Measurements from ENCODE around the gene ZFYVE1. TPM values are rescaled to one million over a fixed set of nuclear protein-coding genes. Genes with fewer than 3 reads are reported as not detected.

The ZFYVE1 gene
- total and polyA plus RNA-seq, 2 experiments from 2014 or later: 3.2 to 12.5 TPM

DNA sequence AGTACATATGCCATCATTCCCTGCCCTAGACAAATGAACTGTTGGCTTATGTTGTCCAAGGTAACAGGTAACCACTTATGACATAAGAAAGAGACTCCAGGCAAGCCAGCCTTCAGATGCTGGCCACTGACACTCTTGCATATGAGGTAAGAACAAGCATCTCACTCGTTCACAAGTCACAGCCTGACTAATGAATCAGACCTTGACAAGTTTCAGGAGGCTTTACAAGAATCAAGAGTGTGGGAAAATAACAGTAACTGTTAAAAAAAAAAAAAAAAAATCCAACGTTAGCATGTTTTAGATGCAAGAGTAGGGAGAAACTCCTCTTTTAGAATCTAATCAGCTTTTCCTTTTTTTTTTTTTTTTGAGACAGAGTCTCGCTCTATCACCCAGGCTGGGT is 40.7 kb downstream of the ZFYVE1 start:
- H4K20me1 ChIP-seq (replicated peaks; ENCODE audit: insufficient read depth): no peaks in the 10 kb centered on the region
- H3K4me1 ChIP-seq (ENCODE audit: insufficient read depth): peaks cover 7% of the 10 kb centered on the region; the same call in 1 of the 2 replicates
- TF ChIP-seq ZNF331 (CRISPR knock-in tag; IDR thresholded peaks at IDR 0.05; ENCODE audit: low read depth): no peak
- no peak for TF ChIP-seq POLR2AphosphoS5 (IDR thresholded peaks at IDR 0.05; ENCODE audit: low read depth)
- TF ChIP-seq NANOG (IDR thresholded peaks at IDR 0.05; ENCODE audit: borderline replicate concordance): no peak
- TF ChIP-seq, protein P1, sequence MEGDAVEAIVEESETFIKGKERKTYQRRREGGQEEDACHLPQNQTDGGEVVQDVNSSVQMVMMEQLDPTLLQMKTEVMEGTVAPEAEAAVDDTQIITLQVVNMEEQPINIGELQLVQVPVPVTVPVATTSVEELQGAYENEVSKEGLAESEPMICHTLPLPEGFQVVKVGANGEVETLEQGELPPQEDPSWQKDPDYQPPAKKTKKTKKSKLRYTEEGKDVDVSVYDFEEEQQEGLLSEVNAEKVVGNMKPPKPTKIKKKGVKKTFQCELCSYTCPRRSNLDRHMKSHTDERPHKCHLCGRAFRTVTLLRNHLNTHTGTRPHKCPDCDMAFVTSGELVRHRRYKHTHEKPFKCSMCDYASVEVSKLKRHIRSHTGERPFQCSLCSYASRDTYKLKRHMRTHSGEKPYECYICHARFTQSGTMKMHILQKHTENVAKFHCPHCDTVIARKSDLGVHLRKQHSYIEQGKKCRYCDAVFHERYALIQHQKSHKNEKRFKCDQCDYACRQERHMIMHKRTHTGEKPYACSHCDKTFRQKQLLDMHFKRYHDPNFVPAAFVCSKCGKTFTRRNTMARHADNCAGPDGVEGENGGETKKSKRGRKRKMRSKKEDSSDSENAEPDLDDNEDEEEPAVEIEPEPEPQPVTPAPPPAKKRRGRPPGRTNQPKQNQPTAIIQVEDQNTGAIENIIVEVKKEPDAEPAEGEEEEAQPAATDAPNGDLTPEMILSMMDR (conservative IDR thresholded peaks at IDR 0.05; ENCODE audit: low read depth in 2 of 2): no peak
- no peak for TF ChIP-seq STAT1 (IDR thresholded peaks at IDR 0.05; ENCODE audit: unreplicated experiment)
- no peak for TF ChIP-seq JUNB (IDR thresholded peaks at IDR 0.05; ENCODE audit: unreplicated experiment)
- TF ChIP-seq, protein P2, sequence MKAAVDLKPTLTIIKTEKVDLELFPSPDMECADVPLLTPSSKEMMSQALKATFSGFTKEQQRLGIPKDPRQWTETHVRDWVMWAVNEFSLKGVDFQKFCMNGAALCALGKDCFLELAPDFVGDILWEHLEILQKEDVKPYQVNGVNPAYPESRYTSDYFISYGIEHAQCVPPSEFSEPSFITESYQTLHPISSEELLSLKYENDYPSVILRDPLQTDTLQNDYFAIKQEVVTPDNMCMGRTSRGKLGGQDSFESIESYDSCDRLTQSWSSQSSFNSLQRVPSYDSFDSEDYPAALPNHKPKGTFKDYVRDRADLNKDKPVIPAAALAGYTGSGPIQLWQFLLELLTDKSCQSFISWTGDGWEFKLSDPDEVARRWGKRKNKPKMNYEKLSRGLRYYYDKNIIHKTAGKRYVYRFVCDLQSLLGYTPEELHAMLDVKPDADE (IDR thresholded peaks at IDR 0.05): no peak
- TF ChIP-seq, protein P3, sequence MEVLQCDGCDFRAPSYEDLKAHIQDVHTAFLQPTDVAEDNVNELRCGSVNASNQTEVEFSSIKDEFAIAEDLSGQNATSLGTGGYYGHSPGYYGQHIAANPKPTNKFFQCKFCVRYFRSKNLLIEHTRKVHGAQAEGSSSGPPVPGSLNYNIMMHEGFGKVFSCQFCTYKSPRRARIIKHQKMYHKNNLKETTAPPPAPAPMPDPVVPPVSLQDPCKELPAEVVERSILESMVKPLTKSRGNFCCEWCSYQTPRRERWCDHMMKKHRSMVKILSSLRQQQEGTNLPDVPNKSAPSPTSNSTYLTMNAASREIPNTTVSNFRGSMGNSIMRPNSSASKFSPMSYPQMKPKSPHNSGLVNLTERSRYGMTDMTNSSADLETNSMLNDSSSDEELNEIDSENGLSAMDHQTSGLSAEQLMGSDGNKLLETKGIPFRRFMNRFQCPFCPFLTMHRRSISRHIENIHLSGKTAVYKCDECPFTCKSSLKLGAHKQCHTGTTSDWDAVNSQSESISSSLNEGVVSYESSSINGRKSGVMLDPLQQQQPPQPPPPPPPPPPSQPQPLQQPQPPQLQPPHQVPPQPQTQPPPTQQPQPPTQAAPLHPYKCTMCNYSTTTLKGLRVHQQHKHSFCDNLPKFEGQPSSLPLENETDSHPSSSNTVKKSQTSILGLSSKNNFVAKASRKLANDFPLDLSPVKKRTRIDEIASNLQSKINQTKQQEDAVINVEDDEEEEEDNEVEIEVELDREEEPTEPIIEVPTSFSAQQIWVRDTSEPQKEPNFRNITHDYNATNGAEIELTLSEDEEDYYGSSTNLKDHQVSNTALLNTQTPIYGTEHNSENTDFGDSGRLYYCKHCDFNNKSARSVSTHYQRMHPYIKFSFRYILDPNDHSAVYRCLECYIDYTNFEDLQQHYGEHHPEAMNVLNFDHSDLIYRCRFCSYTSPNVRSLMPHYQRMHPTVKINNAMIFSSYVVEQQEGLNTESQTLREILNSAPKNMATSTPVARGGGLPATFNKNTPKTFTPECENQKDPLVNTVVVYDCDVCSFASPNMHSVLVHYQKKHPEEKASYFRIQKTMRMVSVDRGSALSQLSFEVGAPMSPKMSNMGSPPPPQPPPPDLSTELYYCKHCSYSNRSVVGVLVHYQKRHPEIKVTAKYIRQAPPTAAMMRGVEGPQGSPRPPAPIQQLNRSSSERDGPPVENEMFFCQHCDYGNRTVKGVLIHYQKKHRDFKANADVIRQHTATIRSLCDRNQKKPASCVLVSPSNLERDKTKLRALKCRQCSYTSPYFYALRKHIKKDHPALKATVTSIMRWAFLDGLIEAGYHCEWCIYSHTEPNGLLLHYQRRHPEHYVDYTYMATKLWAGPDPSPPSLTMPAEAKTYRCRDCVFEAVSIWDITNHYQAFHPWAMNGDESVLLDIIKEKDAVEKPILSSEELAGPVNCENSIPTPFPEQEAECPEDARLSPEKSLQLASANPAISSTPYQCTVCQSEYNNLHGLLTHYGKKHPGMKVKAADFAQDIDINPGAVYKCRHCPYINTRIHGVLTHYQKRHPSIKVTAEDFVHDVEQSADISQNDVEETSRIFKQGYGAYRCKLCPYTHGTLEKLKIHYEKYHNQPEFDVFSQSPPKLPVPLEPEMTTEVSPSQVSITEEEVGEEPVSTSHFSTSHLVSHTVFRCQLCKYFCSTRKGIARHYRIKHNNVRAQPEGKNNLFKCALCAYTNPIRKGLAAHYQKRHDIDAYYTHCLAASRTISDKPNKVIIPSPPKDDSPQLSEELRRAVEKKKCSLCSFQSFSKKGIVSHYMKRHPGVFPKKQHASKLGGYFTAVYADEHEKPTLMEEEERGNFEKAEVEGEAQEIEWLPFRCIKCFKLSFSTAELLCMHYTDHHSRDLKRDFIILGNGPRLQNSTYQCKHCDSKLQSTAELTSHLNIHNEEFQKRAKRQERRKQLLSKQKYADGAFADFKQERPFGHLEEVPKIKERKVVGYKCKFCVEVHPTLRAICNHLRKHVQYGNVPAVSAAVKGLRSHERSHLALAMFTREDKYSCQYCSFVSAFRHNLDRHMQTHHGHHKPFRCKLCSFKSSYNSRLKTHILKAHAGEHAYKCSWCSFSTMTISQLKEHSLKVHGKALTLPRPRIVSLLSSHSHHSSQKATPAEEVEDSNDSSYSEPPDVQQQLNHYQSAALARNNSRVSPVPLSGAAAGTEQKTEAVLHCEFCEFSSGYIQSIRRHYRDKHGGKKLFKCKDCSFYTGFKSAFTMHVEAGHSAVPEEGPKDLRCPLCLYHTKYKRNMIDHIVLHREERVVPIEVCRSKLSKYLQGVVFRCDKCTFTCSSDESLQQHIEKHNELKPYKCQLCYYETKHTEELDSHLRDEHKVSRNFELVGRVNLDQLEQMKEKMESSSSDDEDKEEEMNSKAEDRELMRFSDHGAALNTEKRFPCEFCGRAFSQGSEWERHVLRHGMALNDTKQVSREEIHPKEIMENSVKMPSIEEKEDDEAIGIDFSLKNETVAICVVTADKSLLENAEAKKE (CRISPR knock-in tag; IDR thresholded peaks at IDR 0.05): no peak
- TF ChIP-seq CREB1 (CRISPR knock-in tag; IDR thresholded peaks at IDR 0.05; ENCODE audit: low read depth): no peak
- H3F3A ChIP-seq (replicated peaks; ENCODE audit: low read depth): no peaks in the 10 kb centered on the region
- no peak overlapping the region for H3K27ac ChIP-seq (ENCODE audit: low read depth)
- no peaks in the 10 kb centered on the region for H3K27me3 ChIP-seq (ENCODE audit: insufficient read depth)
- H3K4me2 ChIP-seq: no peak overlapping the region
- peaks cover 9% of the 10 kb centered on the region for H3K4me1 Mint-ChIP-seq
- H3K36me3 Mint-ChIP-seq (ENCODE audit: low read depth): peaks cover 18% of the 10 kb centered on the region
- 0 out of 2 replicates have a peak, but pooled peaks cover 4% of the 10 kb centered on the region for H3K36me3 ChIP-seq (ENCODE audit: insufficient read depth)
- H3K79me2 ChIP-seq (replicated peaks; ENCODE audit: insufficient read depth): no peaks in the 10 kb centered on the region
- ATAC-seq: no peak
- no peak for DNase-seq (ENCODE audit: low spot score)
- no peaks in the 10 kb centered on the region for H3K9me2 ChIP-seq (ENCODE audit: insufficient read depth)
- H3K27ac Mint-ChIP-seq: no peak overlapping the region
- no peak overlapping the region for H3K4me3 ChIP-seq
- H3K27me3 Mint-ChIP-seq (ENCODE audit: insufficient read depth, low read depth, poor library complexity): no peaks in the 10 kb centered on the region
- H2AFZ ChIP-seq: no peak overlapping the region
- no peak overlapping the region for H3K4me3 Mint-ChIP-seq
- no peaks in the 10 kb centered on the region for H3K9me3 Mint-ChIP-seq

Data from GM23338 (cell line).